Loucy (cell line): ENCODE data around the gene HADH.

ENCODE experiments used
- CTCF ChIP-seq: fragments of 200-600 bp; sonication (generic); conservative IDR thresholded peaks from 2 replicates; pipeline ENCODE4 v1.5.1; 2014; ENCODE audit warnings: mild to moderate bottlenecking, antibody characterized with exemption, low read length
- EZH2phosphoT487 ChIP-seq: fragments of 200-600 bp; IDR thresholded peaks from 2 replicates; pipeline ENCODE4 v1.6.1; 2018; ENCODE audit warnings: antibody characterized with exemption, mild to moderate bottlenecking, moderate library complexity, borderline replicate concordance

- no peak for TF ChIP-seq CTCF
- TF ChIP-seq EZH2phosphoT487: no peak
Measured at GRCh38 chr4:108044951-108045686, 55.4 kb downstream of the HADH start.
